ENCODE results near the gene PEX10.

PEX10 gene

DNA sequence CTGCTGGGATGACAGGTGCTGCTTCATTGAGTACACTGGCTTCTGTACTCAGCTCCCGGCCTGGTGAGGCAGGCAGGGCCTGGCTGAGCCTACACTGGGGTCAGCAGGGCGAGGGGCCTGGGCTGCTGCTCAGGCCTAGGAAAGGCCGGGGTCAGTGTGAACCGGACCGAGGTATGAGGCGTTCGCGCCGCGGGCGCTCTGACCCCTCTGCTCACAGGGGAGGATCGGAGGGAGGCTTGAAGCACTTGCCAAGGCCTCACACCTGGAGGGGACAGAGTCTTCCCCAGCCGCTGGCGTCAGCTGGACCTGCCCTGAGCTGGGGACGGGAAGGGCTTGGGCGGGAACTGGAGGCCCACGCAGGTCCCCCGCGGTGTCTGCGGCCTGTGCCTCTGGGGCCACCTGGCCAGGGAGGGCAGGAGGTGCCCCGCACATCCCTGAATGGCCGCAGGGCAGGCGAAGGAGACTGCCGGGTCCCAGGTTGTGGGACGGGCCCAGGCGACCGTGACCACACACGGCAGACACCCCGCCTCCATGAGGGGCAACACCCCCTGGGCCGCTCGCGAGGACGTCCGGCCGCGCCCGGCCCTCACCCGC lies 466 bp downstream of the PEX10 start:
- DNase-seq (ENCODE audit: low spot score) = no peak
- peak overlapping the region; percentile 98 for H3K9ac ChIP-seq (ENCODE audit: low read depth, low read length, poor library complexity)
- peak overlapping the region; percentile 92 for H3K18ac ChIP-seq (ENCODE audit: low read length)
- H3K23ac ChIP-seq (ENCODE audit: low read depth, low read length, poor library complexity) = peak overlapping the region; percentile 99
- peak overlapping the region; percentile 92 to 96 for H3K4me3 ChIP-seq (ENCODE audit: low read length in 2 of 2)
- peak overlapping the region; percentile 95 for H3K4me2 ChIP-seq (ENCODE audit: insufficient read depth, low read length, poor library complexity, severe bottlenecking)
- H2BK12ac ChIP-seq (ENCODE audit: low read length) = no peak overlapping the region
- H2BK5ac ChIP-seq (ENCODE audit: low read length) = peak overlapping the region; percentile 87
- no peak overlapping the region for H3K27ac ChIP-seq (replicated peaks; ENCODE audit: low read length)
- H3K9me3 ChIP-seq (replicated peaks in 1 of 2; ENCODE audit: control insufficient read depth in 2 of 2, insufficient read depth in 1 of 2, low read depth in 1 of 2, low read length in 2 of 2) = no peaks in the 10 kb centered on the region
- no peak overlapping the region for H2BK120ac ChIP-seq (ENCODE audit: low read depth, low read length)
- peaks cover 0 to 4% (median 0%) of the 10 kb centered on the region in 3 experiments for H3K27me3 ChIP-seq (ENCODE audit: control insufficient read depth in 3 of 3, insufficient read depth in 3 of 3, low read depth in 1 of 3, low read length in 3 of 3)
- peak overlapping the region; percentile 58 for H2BK15ac ChIP-seq (ENCODE audit: low read length)
- peak overlapping the region; percentile 89 for H3K4ac ChIP-seq (ENCODE audit: low read length)
- peaks cover 16 to 32% of the 10 kb centered on the region in 2 donors for H3K36me3 ChIP-seq (replicated peaks in 1 of 2; ENCODE audit: control insufficient read depth in 2 of 2, insufficient read depth in 2 of 2, low read length in 2 of 2)
- H3K79me1 ChIP-seq (ENCODE audit: low read depth, low read length) = peaks cover 12% of the 10 kb centered on the region
- H3K14ac ChIP-seq (ENCODE audit: low read length) = peak overlapping the region; percentile 97
- H4K91ac ChIP-seq (ENCODE audit: low read depth, low read length, poor library complexity) = peak overlapping the region; percentile 30
- peaks cover 14 to 17% of the 10 kb centered on the region in 2 donors for H3K4me1 ChIP-seq (ENCODE audit: control insufficient read depth in 2 of 2, insufficient read depth in 1 of 2, low read depth in 1 of 2, low read length in 2 of 2)
- H2AFZ ChIP-seq (ENCODE audit: low read length) = peak overlapping the region; percentile 98
- WGBS, 2 donors (ENCODE audit: extremely low coverage in 2 of 2, insufficient read length in 2 of 2, insufficient replicate concordance in 1 of 2) = no CpG with 5 or more reads among the region's 38 CpGs
- H4K8ac ChIP-seq (ENCODE audit: low read depth, low read length) = peak overlapping the region; percentile 93
- peak overlapping the region; percentile 99 for H2AK5ac ChIP-seq (ENCODE audit: low read depth, low read length)

DNA sequence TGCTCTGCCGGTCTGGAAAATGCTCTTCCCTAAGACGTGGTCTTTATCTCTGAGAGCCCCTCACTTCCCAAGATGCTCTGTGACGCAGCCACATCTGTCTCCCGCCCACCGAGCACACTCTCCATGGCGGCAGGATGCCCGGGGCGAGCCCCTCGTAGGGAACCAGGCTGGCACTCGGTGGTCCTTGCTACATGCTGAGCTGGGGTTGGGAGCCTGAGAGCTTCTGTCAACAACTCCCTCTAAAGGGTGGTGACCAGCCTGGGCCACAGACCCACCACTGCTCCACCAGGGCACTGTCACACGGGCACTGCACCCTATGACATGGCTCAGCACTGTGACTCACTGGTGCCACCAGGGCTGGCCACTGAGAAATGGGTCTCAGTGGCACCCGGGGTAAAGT lies 2.6 kb downstream of the PEX10 start:
- Histone ChIP-seq H4K91ac (ENCODE audit: low read depth, low read length, poor library complexity) (no peak overlapping the region), H3K9ac (ENCODE audit: low read depth, low read length, poor library complexity) (no peak overlapping the region), H3K27me3 (ENCODE audit: control insufficient read depth in 3 of 3, insufficient read depth in 3 of 3, low read depth in 1 of 3, low read length in 3 of 3) (no peaks in the 10 kb centered on the region), H3K14ac (ENCODE audit: low read length) (no peak overlapping the region), H2AFZ (ENCODE audit: low read length) (no peak overlapping the region), H3K4me3 (ENCODE audit: low read length in 2 of 2) (no peak overlapping the region), H3K4ac (ENCODE audit: low read length) (no peak overlapping the region), H3K18ac (ENCODE audit: low read length) (no peak overlapping the region), H3K9me3 (replicated peaks in 1 of 2; ENCODE audit: control insufficient read depth in 2 of 2, insufficient read depth in 1 of 2, low read depth in 1 of 2, low read length in 2 of 2) (no peaks in the 10 kb centered on the region), H3K4me2 (ENCODE audit: insufficient read depth, low read length, poor library complexity, severe bottlenecking) (no peak overlapping the region), H2BK5ac (ENCODE audit: low read length) (no peak overlapping the region), H2BK120ac (ENCODE audit: low read depth, low read length) (no peak overlapping the region), H3K36me3 (replicated peaks in 1 of 2; ENCODE audit: control insufficient read depth in 2 of 2, insufficient read depth in 2 of 2, low read length in 2 of 2) (peaks cover 36 to 53% of the 10 kb centered on the region in 2 donors), H3K27ac (replicated peaks; ENCODE audit: low read length) (no peak overlapping the region), H3K79me1 (ENCODE audit: low read depth, low read length) (peaks cover 14% of the 10 kb centered on the region), H3K4me1 (ENCODE audit: control insufficient read depth in 2 of 2, insufficient read depth in 1 of 2, low read depth in 1 of 2, low read length in 2 of 2) (peaks cover 14 to 17% of the 10 kb centered on the region in 2 donors), H3K23ac (ENCODE audit: low read depth, low read length, poor library complexity) (no peak overlapping the region), H2AK5ac (ENCODE audit: low read depth, low read length) (no peak overlapping the region), H4K8ac (ENCODE audit: low read depth, low read length) (no peak overlapping the region), H2BK12ac (ENCODE audit: low read length) (no peak overlapping the region), H2BK15ac (ENCODE audit: low read length) (no peak overlapping the region)
- DNase-seq (ENCODE audit: low spot score) = no peak
- no CpG with 5 or more reads among the region's 12 CpGs for WGBS, 2 donors (ENCODE audit: extremely low coverage in 2 of 2, insufficient read length in 2 of 2, insufficient replicate concordance in 1 of 2)

DNA sequence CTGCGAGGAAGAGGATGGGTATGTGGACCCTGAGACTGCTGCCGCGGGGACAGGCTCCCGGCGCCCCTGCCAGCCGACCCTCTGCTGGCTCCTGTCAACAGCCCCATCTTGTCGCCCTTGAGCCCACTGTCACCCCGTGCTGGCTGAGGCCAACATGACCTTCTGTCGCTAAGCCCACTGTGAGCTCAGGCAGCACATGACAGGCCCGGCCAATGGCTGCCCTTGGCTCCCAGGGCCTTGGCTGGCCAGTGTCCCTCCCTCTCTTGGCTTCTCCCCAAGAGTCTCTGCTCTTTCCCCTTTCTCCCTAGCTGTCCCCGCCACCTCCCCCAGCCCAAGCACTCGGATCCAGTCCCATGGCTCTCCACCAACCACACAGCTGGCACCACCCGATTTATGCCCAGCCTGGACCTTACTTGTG lies 3.5 kb downstream of the PEX10 start:
- WGBS, 2 donors (ENCODE audit: extremely low coverage in 2 of 2, insufficient read length in 2 of 2, insufficient replicate concordance in 1 of 2) = no CpG with 5 or more reads among the region's 13 CpGs
- H2AFZ ChIP-seq (ENCODE audit: low read length) = no peak overlapping the region

DNA sequence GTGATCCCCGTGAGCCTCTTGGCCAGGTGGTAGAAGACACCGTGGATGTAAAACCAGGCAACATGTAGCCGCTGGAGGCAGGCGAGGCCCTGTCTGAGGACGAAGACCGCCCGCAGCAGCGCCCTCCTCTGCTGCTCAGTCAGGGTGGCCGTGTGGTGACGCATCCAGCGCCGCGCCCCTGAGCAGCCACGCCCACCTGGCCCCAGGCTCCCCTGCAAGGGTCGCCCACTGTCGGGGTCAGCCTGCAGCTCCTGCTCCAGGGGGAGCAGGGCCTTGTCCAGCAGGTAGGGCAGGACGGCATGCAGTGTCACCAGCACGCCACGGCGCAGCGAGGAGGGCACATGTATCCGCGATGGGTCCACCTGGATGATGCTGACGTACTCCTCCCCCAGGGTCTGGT lies 3.9 kb downstream of the PEX10 start:
- Histone ChIP-seq H3K4ac (ENCODE audit: low read length) (no peak overlapping the region), H3K36me3 (replicated peaks in 1 of 2; ENCODE audit: control insufficient read depth in 2 of 2, insufficient read depth in 2 of 2, low read length in 2 of 2) (peaks cover 45 to 65% of the 10 kb centered on the region in 2 donors)

More for the DNA sequence above, 3.5 kb downstream of the PEX10 start:
- Histone ChIP-seq H3K79me1 (ENCODE audit: low read depth, low read length) (peaks cover 14% of the 10 kb centered on the region), H2BK12ac (ENCODE audit: low read length) (peak overlapping the region; percentile 22), H3K18ac (ENCODE audit: low read length) (no peak overlapping the region), H3K36me3 (replicated peaks in 1 of 2; ENCODE audit: control insufficient read depth in 2 of 2, insufficient read depth in 2 of 2, low read length in 2 of 2) (peaks cover 44 to 61% of the 10 kb centered on the region in 2 donors), H3K4me1 (ENCODE audit: control insufficient read depth in 2 of 2, insufficient read depth in 1 of 2, low read depth in 1 of 2, low read length in 2 of 2) (peaks cover 11% of the 10 kb centered on the region in 2 donors), H2BK15ac (ENCODE audit: low read length) (no peak overlapping the region), H3K9me3 (replicated peaks in 1 of 2; ENCODE audit: control insufficient read depth in 2 of 2, insufficient read depth in 1 of 2, low read depth in 1 of 2, low read length in 2 of 2) (no peaks in the 10 kb centered on the region), H3K14ac (ENCODE audit: low read length) (no peak overlapping the region), H3K4me2 (ENCODE audit: insufficient read depth, low read length, poor library complexity, severe bottlenecking) (no peak overlapping the region), H4K91ac (ENCODE audit: low read depth, low read length, poor library complexity) (no peak overlapping the region), H3K4ac (ENCODE audit: low read length) (no peak overlapping the region), H2BK120ac (ENCODE audit: low read depth, low read length) (no peak overlapping the region), H3K23ac (ENCODE audit: low read depth, low read length, poor library complexity) (peak overlapping the region; percentile 73), H3K4me3 (ENCODE audit: low read length in 2 of 2) (no peak overlapping the region), H4K8ac (ENCODE audit: low read depth, low read length) (no peak overlapping the region), H3K27me3 (ENCODE audit: control insufficient read depth in 3 of 3, insufficient read depth in 3 of 3, low read depth in 1 of 3, low read length in 3 of 3) (no peaks in the 10 kb centered on the region), H2BK5ac (ENCODE audit: low read length) (peak overlapping the region; percentile 39), H3K27ac (replicated peaks; ENCODE audit: low read length) (no peak overlapping the region), H2AK5ac (ENCODE audit: low read depth, low read length) (peak overlapping the region; percentile 56), H3K9ac (ENCODE audit: low read depth, low read length, poor library complexity) (peak overlapping the region; percentile 21)
- no peak for DNase-seq (ENCODE audit: low spot score)

More for the DNA sequence above, 3.9 kb downstream of the PEX10 start:
- H2AFZ ChIP-seq (ENCODE audit: low read length) = no peak overlapping the region
- H2AK5ac ChIP-seq (ENCODE audit: low read depth, low read length) = peak overlapping the region; percentile 56
- peak overlapping the region; percentile 21 for H3K9ac ChIP-seq (ENCODE audit: low read depth, low read length, poor library complexity)
- no peak overlapping the region for H3K4me3 ChIP-seq (ENCODE audit: low read length in 2 of 2)
- DNase-seq (ENCODE audit: low spot score) = no peak
- H3K4me2 ChIP-seq (ENCODE audit: insufficient read depth, low read length, poor library complexity, severe bottlenecking) = no peak overlapping the region
- no peak overlapping the region for H2BK120ac ChIP-seq (ENCODE audit: low read depth, low read length)
- no peak overlapping the region for H2BK15ac ChIP-seq (ENCODE audit: low read length)
- peak overlapping the region; percentile 73 for H3K23ac ChIP-seq (ENCODE audit: low read depth, low read length, poor library complexity)
- H3K79me1 ChIP-seq (ENCODE audit: low read depth, low read length) = peaks cover 12% of the 10 kb centered on the region
- peak overlapping the region; percentile 8 for H3K14ac ChIP-seq (ENCODE audit: low read length)
- no peak overlapping the region for H4K8ac ChIP-seq (ENCODE audit: low read depth, low read length)
- no peak overlapping the region for H2BK5ac ChIP-seq (ENCODE audit: low read length)
- H3K18ac ChIP-seq (ENCODE audit: low read length) = no peak overlapping the region
- H3K27me3 ChIP-seq (ENCODE audit: control insufficient read depth in 3 of 3, insufficient read depth in 3 of 3, low read depth in 1 of 3, low read length in 3 of 3) = no peaks in the 10 kb centered on the region
- peak overlapping the region; percentile 63 for H2BK12ac ChIP-seq (ENCODE audit: low read length)
- WGBS, 2 donors (ENCODE audit: extremely low coverage in 2 of 2, insufficient read length in 2 of 2, insufficient replicate concordance in 1 of 2) = no CpG with 5 or more reads among the region's 24 CpGs
- H3K27ac ChIP-seq (replicated peaks; ENCODE audit: low read length) = no peak overlapping the region
- H3K4me1 ChIP-seq (ENCODE audit: control insufficient read depth in 2 of 2, insufficient read depth in 1 of 2, low read depth in 1 of 2, low read length in 2 of 2) = peaks cover 6 to 7% of the 10 kb centered on the region in 2 donors
- H4K91ac ChIP-seq (ENCODE audit: low read depth, low read length, poor library complexity) = no peak overlapping the region
- H3K9me3 ChIP-seq (replicated peaks in 1 of 2; ENCODE audit: control insufficient read depth in 2 of 2, insufficient read depth in 1 of 2, low read depth in 1 of 2, low read length in 2 of 2) = no peaks in the 10 kb centered on the region
